Spleen (tissue), 7 donors: ENCODE results near the gene VEGFC.

ENCODE experiments used
- POLR2A ChIP-seq, 3 donors: fragments of 450-650 bp; IDR thresholded peaks; one replicate each; pipeline ENCODE4 v1.5.1; 2017; ENCODE audit warnings: antibody characterized with exemption in 3 of 3, mild to moderate bottlenecking in 1 of 3
- POLR2AphosphoS5 ChIP-seq, 3 donors: sonication (generic); formaldehyde crosslinking; IDR thresholded peaks; one replicate each; pipeline ENCODE4 v1.5.1; 2017; ENCODE audit warnings: antibody characterized with exemption in 3 of 3
- TF ChIP-seq, protein P1 (sequence below), 11 experiments: fragments of 200-600 bp in 7 of 11; fragments of 450-650 bp in 4 of 11; sonication (generic) in 4 of 11; IDR thresholded peaks in 8 of 11; conservative IDR thresholded peaks in 3 of 11; 1 replicate in 7 of 11; 2 replicates in 4 of 11; pipeline versions ENCODE4 v1.4.0 to v1.8.0; 2016 to 2021; ENCODE audit warnings: antibody characterized with exemption in 11 of 11, inconsistent platforms in 4 of 11, mild to moderate bottlenecking in 1 of 11
- donor health status: DM: no; HTN: no; CAD: no; lungs with moderate emphysema.
- donor health status: DM: no; HTN: no; CAD: no.
- donor health status: DM: no; HTN: no; CAD: no.

DNA sequence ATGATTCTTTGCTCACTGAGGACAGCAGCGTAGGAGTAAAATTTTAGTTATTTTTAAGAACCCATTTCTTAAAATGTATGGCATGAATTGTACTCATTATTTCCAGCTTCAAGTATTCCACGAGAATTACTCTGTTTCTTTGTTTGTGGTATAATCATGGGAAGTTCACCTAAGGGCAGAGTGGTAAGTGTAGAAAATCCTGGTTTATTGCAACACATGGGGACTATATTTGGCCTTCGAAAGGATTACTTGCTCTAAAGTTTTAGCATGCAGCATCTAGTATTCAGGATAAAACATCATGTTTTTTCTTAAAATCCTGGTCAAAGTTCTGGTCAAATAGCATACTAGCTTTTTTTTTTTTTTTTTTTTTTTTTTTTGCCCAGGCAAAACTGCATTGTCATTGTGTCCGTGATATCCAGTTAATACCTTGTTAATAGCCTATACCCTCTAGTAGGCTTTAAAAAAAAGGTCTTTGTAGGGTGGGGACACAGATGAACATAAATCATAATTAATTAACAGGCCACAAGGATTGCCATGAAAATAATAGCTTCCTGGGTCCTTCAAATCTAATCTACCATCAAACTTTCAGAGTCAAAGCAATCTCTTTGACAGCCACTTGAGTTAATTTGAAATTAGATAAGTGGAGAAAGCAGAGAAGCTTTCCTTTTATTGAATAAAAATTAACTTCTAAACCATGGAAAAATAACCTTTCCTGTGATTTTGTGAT lies 44.6 kb upstream of the VEGFC start:
- TF ChIP-seq, protein P1, sequence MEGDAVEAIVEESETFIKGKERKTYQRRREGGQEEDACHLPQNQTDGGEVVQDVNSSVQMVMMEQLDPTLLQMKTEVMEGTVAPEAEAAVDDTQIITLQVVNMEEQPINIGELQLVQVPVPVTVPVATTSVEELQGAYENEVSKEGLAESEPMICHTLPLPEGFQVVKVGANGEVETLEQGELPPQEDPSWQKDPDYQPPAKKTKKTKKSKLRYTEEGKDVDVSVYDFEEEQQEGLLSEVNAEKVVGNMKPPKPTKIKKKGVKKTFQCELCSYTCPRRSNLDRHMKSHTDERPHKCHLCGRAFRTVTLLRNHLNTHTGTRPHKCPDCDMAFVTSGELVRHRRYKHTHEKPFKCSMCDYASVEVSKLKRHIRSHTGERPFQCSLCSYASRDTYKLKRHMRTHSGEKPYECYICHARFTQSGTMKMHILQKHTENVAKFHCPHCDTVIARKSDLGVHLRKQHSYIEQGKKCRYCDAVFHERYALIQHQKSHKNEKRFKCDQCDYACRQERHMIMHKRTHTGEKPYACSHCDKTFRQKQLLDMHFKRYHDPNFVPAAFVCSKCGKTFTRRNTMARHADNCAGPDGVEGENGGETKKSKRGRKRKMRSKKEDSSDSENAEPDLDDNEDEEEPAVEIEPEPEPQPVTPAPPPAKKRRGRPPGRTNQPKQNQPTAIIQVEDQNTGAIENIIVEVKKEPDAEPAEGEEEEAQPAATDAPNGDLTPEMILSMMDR (IDR thresholded peaks at IDR 0.05 in 8 of 11, conservative IDR thresholded peaks at IDR 0.05 in 3 of 11), result no peak
- no peak for TF ChIP-seq POLR2A (IDR thresholded peaks at IDR 0.05)
- TF ChIP-seq POLR2AphosphoS5 (IDR thresholded peaks at IDR 0.05), result no peak
